Tibial nerve (tissue), 4 donors: Measurements from ENCODE around the gene MRPL33.

Experiments
- EP300 ChIP-seq, 2 donors: sonication (generic); formaldehyde crosslinking; IDR thresholded peaks; one replicate each; pipeline ENCODE4 v1.6.1; 2017; ENCODE audit warnings: antibody characterized with exemption in 2 of 2, mild to moderate bottlenecking in 1 of 2
- POLR2A ChIP-seq, 2 donors: fragments of 450-650 bp; IDR thresholded peaks; one replicate each; pipeline ENCODE4 v1.6.1; 2017; ENCODE audit warnings: antibody characterized with exemption in 2 of 2, mild to moderate bottlenecking in 2 of 2, moderate library complexity in 2 of 2
- TF ChIP-seq, protein P1 (sequence below), 5 experiments: fragments of 200-600 bp in 3 of 5; fragments of 450-650 bp in 2 of 5; sonication (generic) in 3 of 5; IDR thresholded peaks; one replicate each; pipeline ENCODE4 v1.5.1; 2016 to 2019; ENCODE audit warnings: antibody characterized with exemption in 5 of 5, mild to moderate bottlenecking in 3 of 5, moderate library complexity in 2 of 5

DNA sequence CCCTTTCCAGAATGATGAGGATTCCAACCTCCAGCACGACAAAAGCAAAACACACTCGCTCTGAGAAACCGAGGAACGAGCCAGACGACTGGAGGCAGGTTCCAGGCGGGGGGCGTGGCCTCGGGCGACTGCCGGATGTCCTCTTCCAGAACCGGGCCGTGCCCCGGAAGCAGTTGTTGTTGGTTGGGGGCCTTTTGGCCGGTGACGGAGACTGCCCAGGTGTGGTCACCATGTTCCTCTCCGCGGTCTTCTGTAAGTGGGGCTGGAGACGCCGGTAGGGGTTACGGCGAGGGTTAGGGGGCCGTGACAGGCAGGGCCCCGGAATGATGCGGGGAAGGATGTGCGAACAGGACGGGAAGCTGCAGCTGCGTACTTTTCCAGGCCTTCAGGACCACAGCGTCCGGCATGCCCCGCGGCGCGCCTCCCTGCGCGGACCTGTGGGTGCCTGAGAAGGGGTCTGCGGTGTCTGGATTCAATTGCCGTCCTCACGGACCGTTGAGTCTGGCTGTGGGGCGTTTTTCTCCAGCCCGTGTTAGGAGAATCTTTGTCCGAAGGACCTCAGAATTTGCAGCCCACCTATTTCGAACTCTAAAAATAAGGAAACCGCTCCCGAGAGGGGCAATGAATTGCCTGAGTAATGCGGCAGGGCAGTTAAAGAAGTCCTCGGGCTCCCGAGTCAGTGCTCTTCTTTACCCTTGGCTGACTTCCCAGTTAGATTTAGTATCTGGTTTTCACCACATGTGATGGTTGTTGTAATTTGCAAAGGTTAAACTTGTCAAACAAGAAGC is at the start of gene MRPL33:
- peak; percentile 46 to 77 for TF ChIP-seq POLR2A (IDR thresholded peaks at IDR 0.05)
- TF ChIP-seq, protein P1, sequence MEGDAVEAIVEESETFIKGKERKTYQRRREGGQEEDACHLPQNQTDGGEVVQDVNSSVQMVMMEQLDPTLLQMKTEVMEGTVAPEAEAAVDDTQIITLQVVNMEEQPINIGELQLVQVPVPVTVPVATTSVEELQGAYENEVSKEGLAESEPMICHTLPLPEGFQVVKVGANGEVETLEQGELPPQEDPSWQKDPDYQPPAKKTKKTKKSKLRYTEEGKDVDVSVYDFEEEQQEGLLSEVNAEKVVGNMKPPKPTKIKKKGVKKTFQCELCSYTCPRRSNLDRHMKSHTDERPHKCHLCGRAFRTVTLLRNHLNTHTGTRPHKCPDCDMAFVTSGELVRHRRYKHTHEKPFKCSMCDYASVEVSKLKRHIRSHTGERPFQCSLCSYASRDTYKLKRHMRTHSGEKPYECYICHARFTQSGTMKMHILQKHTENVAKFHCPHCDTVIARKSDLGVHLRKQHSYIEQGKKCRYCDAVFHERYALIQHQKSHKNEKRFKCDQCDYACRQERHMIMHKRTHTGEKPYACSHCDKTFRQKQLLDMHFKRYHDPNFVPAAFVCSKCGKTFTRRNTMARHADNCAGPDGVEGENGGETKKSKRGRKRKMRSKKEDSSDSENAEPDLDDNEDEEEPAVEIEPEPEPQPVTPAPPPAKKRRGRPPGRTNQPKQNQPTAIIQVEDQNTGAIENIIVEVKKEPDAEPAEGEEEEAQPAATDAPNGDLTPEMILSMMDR (IDR thresholded peaks at IDR 0.05) = peak in 2 of 5 experiments; percentile 29
- TF ChIP-seq EP300 (IDR thresholded peaks at IDR 0.05) = peak; percentile 84 to 98
